Thyroid gland (tissue), 4 donors: ENCODE results near the gene TICAM2. TPM values are rescaled to one million over a fixed set of nuclear protein-coding genes. Genes with fewer than 3 reads are reported as not detected.

ENCODE experiments used
- DNase-seq, 2 donors: peaks; one replicate each; pipeline ENCODE4 v3.0.0-alpha.2; 2019
- H3K27ac ChIP-seq, 3 donors: fragments of 200-600 bp; sonication (generic); 1 replicate in 2 of 3; 2 replicates in 1 of 3; pipeline ENCODE4 v1.5.1; 2016 to 2019; ENCODE audit warnings: mild to moderate bottlenecking in 1 of 3, moderate library complexity in 1 of 3
- H3K27me3 ChIP-seq: fragments of 200-600 bp; sonication (generic); one replicate; pipeline ENCODE4 v1.5.1; 2019
- H3K36me3 ChIP-seq, 2 donors: fragments of 200-600 bp; sonication (generic); one replicate each; pipeline ENCODE4 v1.5.1; 2016 to 2019
- H3K4me1 ChIP-seq, 2 donors: fragments of 200-600 bp; sonication (generic); one replicate each; pipeline ENCODE4 v1.5.1; 2017 to 2019
- H3K4me3 ChIP-seq, 3 donors: fragments of 200-600 bp; sonication (generic); replicated peaks in 1 of 3; 1 replicate in 2 of 3; 2 replicates in 1 of 3; pipeline ENCODE4 v1.5.1; 2016; ENCODE audit warnings: mild to moderate bottlenecking in 1 of 3
- H3K9me3 ChIP-seq: fragments of 200-600 bp; sonication (generic); one replicate; pipeline ENCODE4 v1.5.1; 2017
- CTCF ChIP-seq, 6 experiments: fragments of 200-600 bp in 3 of 6; fragments of 450-650 bp in 3 of 6; sonication (generic) in 3 of 6; IDR thresholded peaks; one replicate each; pipeline ENCODE4 v1.5.1; 2016 to 2019; ENCODE audit warnings: antibody characterized with exemption in 6 of 6, mild to moderate bottlenecking in 2 of 6, inconsistent platforms in 1 of 6, moderate library complexity in 1 of 6
- POLR2A ChIP-seq, 2 donors: fragments of 450-650 bp; IDR thresholded peaks; one replicate each; pipeline ENCODE4 v1.6.1; 2017; ENCODE audit warnings: antibody characterized with exemption in 2 of 2, mild to moderate bottlenecking in 2 of 2, moderate library complexity in 1 of 2
- WGBS, 2 donors: methylation state at CpG; one replicate each; pipeline ENCODE4 v1.1.5; 2017; 5-methylcytosine and 5-hydroxymethylcytosine counted together
- intact Hi-C: fragments of 100-400 bp; cut with DNase I; formaldehyde crosslinking; loops from one replicate; pipeline ENCODE4 v1.15.1; 2023
- total RNA-seq, 4 donors: library from RNA; depleted of rRNA; stranded (reverse); fragments of >200 nt; gene quantifications; one replicate each; pipeline ENCODE4 v1.2.3, GENCODE V29; 2016

TICAM2 gene
- total RNA-seq, 4 donors from 2014 or later = 1.1 to 2.0 (median 1.5) TPM

GRCh38 chr5:115565233-115565632 is 37.0 kb downstream of the TICAM2 start:
- H3K4me1 ChIP-seq = no peaks in the 10 kb centered on the region
- no peaks in the 10 kb centered on the region for H3K9me3 ChIP-seq
- intact Hi-C loops = no loop called here
- H3K27ac ChIP-seq = no peak overlapping the region
- TF ChIP-seq POLR2A (IDR thresholded peaks at IDR 0.05) (no peak), CTCF (IDR thresholded peaks at IDR 0.05) (no peak)
- no peak for DNase-seq
- WGBS, 2 donors = 86 to 90% methylated on average over 2 of the region's 2 CpGs
- no peaks in the 10 kb centered on the region for H3K36me3 ChIP-seq
- H3K4me3 ChIP-seq = no peak overlapping the region
- H3K27me3 ChIP-seq = no peaks in the 10 kb centered on the region

GRCh38 chr5:115561176-115561575 is 41.1 kb downstream of the TICAM2 start:
- 89 to 96% methylated on average over 3 of the region's 3 CpGs for WGBS, 2 donors
- intact Hi-C loops = no loop called here
- DNase-seq = no peak
- no peak overlapping the region for H3K27ac ChIP-seq
- no peaks in the 10 kb centered on the region for H3K9me3 ChIP-seq
- no peaks in the 10 kb centered on the region for H3K36me3 ChIP-seq
- no peaks in the 10 kb centered on the region for H3K4me1 ChIP-seq
- TF ChIP-seq POLR2A (IDR thresholded peaks at IDR 0.05) (no peak), CTCF (IDR thresholded peaks at IDR 0.05) (no peak)
- no peak overlapping the region for H3K4me3 ChIP-seq
- no peaks in the 10 kb centered on the region for H3K27me3 ChIP-seq

DNA sequence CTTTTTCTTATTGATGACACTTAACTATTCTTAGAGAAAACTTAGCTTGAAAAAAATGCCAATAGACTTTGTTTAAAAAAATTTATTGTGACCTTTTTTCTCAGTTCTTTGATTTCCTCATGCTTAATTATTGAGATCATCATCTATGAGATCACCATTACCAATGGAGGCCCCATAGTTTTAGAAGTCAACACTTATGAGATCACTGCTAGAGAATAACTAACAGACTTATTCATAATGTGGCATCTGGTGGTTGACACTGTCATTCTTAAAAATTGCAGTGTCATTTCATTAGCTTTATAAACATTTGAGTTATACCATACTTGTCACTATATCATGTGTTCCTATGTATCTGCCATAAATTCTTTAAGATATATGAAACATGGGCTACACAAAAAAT is 42.8 kb downstream of the TICAM2 start:
- Histone ChIP-seq H3K36me3 (no peaks in the 10 kb centered on the region), H3K9me3 (no peaks in the 10 kb centered on the region), H3K27me3 (no peaks in the 10 kb centered on the region), H3K27ac (no peak overlapping the region), H3K4me3 (no peak overlapping the region), H3K4me1 (no peaks in the 10 kb centered on the region)
- DNase-seq = no peak
- intact Hi-C loops = no loop called here
- no peak for TF ChIP-seq CTCF (IDR thresholded peaks at IDR 0.05)
- TF ChIP-seq POLR2A (IDR thresholded peaks at IDR 0.05) = no peak

GRCh38 chr5:115558388-115558956 is 43.8 kb downstream of the TICAM2 start:
- no peaks in the 10 kb centered on the region for H3K9me3 ChIP-seq
- H3K27me3 ChIP-seq = no peaks in the 10 kb centered on the region
- no peaks in the 10 kb centered on the region for H3K4me1 ChIP-seq
- 78 to 80% methylated on average over 4 of the region's 4 CpGs for WGBS, 2 donors
- no peaks in the 10 kb centered on the region for H3K36me3 ChIP-seq
- no peak overlapping the region for H3K4me3 ChIP-seq
- no peak overlapping the region for H3K27ac ChIP-seq
- intact Hi-C loops = no loop called here
- TF ChIP-seq POLR2A (IDR thresholded peaks at IDR 0.05) = no peak
- TF ChIP-seq CTCF (IDR thresholded peaks at IDR 0.05) = no peak
- no peak for DNase-seq

GRCh38 chr5:115557667-115558387 is 44.5 kb downstream of the TICAM2 start:
- intact Hi-C loops = no loop called here
- H3K4me1 ChIP-seq = no peaks in the 10 kb centered on the region
- H3K4me3 ChIP-seq = no peak overlapping the region
- no peak for DNase-seq
- no peak for TF ChIP-seq POLR2A (IDR thresholded peaks at IDR 0.05)
- no peak for TF ChIP-seq CTCF (IDR thresholded peaks at IDR 0.05)
- 50 to 53% methylated on average over 3 of the region's 3 CpGs for WGBS, 2 donors
- H3K36me3 ChIP-seq = no peaks in the 10 kb centered on the region
- no peaks in the 10 kb centered on the region for H3K27me3 ChIP-seq
- H3K27ac ChIP-seq = no peak overlapping the region
- no peaks in the 10 kb centered on the region for H3K9me3 ChIP-seq
